NOMO-1 treated with dmso at 0.1 percent for 144 hours (cell line): ENCODE measurements around the gene NUDT7.

ENCODE experiments used
- DNase-seq: peaks from one replicate; lab custom pipeline; 2025; ENCODE audit not compliant: unreplicated experiment; lab: John Stamatoyannopoulos, UW

Gene NUDT7

GRCh38 chr16:77722309-77723107, at the start of gene NUDT7:
TSS of gene NUDT7 (plus strand) at chr16:77722514. CDS start at chr16:77722583, 69 bp downstream.
- DNase-seq: peak; percentile 93

GRCh38 chr16:77674888-77675287, 47.4 kb upstream of the NUDT7 start:
- no peak for DNase-seq

- DNase-seq: peak; percentile 59
Measured at GRCh38 chr16:77675464-77676324, 46.6 kb upstream of the NUDT7 start.

GRCh38 chr16:77677129-77677528, 45.2 kb upstream of the NUDT7 start:
- DNase-seq: no peak

GRCh38 chr16:77679391-77679790, 42.9 kb upstream of the NUDT7 start:
- DNase-seq: peak; percentile 86

GRCh38 chr16:77679901-77680300, 42.4 kb upstream of the NUDT7 start:
- DNase-seq: peak; percentile 94

DNA sequence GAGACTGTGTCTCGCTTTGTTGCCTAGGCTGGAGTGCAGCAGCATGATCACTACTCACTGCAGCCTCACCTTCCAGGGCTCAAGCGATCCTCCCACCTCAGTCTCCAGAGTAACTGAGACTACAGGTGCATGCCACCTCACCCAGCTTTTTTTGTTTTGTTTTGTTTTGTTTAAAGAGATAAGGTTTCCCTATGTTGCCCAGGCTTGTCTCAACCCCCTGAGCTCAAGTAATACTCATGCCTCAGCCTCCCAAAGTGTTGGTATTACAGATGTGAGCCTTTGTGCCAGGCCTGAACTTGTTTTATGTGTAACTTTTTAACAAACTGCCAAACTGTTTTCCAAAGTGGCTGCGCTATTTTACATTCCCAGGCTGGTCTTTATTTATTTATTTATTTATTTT, 41.8 kb upstream of the NUDT7 start:
- DNase-seq: no peak

- DNase-seq: no peak
Measured at GRCh38 chr16:77682586-77682985, 39.7 kb upstream of the NUDT7 start.

DNA sequence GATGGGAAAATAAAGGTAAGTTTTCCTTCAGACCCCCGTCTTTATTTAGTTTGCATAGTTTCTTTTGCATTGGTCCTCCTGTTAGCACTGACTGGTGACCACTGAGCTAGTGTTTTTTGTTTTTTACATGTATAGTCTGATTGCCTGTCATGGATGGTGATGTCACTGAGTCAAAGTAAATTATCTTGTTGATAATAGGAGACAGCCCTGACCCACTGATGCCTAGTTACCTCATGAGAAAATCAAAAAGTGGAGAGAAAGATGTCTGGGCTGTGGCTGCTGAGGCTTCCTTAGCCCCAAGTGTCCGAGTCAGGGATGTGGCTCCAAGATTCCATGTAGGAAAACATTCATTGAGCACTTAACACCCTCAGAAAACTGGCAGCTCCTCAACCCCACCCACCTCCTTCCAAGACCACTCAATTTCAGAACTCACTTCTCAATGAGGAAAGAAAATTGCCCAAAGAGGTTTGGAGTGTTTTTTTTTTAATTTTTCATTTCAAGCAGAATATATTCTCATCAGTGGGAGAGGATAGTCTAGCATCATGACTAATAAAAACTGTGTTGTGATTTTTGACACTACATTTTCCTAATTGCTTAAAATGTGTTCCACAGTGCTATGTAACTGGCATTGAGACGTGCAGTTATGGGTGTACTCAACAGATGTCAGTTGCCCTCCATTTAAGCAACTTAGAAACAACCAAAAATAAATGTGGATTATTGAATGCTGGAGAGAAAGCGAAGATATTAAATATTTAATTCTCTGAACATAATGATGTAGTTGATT, 38.7 kb upstream of the NUDT7 start:
- DNase-seq: no peak

GRCh38 chr16:77684181-77684526, 38.2 kb upstream of the NUDT7 start:
- DNase-seq: no peak

GRCh38 chr16:77686385-77686784, 35.9 kb upstream of the NUDT7 start:
- DNase-seq: no peak

GRCh38 chr16:77689971-77690370, 32.3 kb upstream of the NUDT7 start:
- no peak for DNase-seq

- no peak for DNase-seq
Measured at GRCh38 chr16:77690416-77690815, 31.9 kb upstream of the NUDT7 start.

GRCh38 chr16:77692612-77693011, 29.7 kb upstream of the NUDT7 start:
- DNase-seq: no peak

DNA sequence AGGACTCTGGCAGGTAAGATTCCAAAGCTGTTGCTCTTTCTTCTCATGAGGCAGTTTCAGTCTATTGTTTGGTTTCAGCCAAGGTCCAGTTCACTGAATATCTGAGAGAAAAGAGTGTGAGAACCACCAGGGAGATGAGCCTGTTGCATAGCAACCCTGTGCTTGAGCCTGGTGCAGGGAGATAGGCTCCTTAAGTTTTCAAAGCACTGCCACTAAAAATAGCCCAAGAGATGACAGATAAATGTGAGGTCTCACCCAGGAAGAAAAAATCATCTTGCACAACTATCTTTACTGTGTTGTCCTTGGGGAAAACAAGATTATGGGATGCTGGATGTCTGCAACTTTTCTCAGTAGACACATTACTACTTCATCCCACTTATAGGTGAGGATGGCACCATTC, 26.2 kb upstream of the NUDT7 start:
- no peak for DNase-seq

GRCh38 chr16:77700846-77701245, 21.5 kb upstream of the NUDT7 start:
- DNase-seq: peak; percentile 35

DNA sequence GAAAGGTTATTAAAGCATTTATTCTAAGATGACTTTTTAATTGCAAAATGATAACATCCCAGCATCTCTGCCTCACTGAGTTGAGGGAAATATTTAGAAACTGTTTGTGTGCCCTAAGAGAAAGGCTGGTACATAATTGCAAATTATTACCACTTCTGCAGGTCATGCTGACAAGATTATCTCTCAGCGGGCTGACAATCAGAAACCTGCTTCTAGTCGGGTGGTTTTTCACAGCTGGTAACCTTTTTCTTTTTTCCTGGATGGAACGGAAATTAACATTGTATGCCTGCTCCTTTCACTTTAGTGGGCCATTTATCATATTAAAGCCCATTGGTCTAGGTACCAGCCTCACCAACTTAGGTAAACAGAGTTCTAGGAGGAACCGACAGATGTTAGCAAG, 17.0 kb upstream of the NUDT7 start:
- no peak for DNase-seq

DNA sequence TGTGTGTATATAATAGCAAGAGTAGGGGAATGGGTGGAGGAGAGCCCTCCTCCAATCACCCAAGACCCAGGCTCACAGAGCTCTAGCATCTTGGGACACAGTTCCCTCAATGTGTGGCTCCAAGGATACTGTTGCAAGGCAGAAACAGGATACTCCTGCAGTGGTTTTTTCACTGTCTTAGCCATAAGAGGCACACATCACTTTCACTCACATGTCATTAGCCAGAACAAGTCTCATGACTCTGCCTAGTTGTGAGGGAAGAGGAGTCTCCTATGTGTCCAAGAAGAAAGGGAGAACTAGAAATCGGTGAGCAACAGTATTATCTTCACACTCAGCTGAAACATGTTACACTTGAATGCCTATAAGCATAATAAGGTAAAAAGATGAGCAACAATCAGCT, 11.1 kb upstream of the NUDT7 start:
- DNase-seq: no peak

DNA sequence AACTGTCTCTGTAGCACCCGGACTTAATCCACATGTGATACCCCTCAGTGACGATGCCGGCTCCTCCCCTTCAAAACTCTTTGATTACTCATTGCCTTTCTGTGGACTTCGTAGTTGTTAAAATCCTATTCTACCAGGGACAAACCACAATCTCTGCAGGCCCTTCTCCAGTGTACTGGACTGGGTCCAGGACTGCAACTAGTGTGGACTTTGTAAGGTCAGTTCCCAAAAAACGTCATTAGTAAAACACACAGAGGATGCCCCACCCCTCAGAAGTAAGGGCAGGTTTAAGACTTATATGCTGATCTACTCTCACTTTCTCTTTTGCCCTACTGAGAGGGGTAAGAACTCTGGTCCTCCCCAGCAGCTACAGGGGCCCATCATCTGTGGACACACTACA, 10.5 kb upstream of the NUDT7 start:
- no peak for DNase-seq

DNA sequence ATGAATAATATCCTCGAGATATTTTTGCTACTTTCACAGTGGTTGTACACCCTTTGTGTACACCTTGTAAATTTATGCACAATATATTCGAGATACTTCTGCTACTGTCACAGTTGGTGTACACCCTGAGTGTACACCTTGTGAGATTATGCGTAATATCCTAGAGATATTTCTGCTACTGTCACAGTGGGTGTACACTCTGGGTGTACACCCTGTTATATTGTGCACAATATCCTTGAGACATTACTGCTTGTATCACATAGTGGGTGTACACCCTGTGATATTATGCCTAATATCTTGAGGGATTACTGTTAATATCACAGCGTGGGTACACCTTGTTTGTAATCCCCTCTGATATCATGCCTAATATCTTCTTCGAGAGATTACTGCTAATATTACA, 7.2 kb upstream of the NUDT7 start:
- DNase-seq: no peak

DNA sequence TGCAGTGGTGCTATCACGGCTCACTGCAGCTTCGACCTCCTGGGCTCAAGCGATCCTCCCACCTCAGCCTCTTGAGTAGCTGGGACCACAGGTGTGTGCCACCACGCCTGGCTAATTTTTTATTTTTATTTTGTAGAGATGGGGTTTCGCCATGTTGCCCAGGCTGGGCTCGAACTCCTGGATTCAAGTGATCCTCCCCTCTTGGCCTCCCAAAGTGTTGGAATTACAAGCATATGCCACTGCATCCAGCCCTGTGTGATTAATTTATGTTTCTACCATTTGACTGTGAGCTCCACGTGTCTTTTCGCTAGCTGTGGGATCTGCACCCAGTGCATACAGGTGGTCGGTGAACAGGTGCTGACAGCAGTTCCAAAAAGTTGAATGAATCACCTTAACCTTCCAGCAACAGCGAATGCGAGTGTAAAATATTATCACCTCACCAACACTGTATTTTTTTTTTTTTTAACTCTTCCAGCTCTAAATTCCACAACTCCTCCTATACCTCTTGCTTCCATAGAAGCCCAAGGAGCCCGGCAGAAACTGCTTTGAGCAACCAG, 484 bp upstream of the NUDT7 start:
- DNase-seq: no peak
